LNCaP clone FGC (cell line): ENCODE results near the gene DRAM1.

Source experiments
- DNase-seq: peaks from one replicate; pipeline ENCODE4 v3.0.0-alpha.2; 2011; ENCODE audit warnings: low read depth
- H3K4me3 ChIP-seq: 2 replicates; pipeline ENCODE4 v1.5.1; 2011; ENCODE audit warnings: mild to moderate bottlenecking, low read depth, low read length, control low read depth
- TF ChIP-seq, protein P1 (sequence below): IDR thresholded peaks from 2 replicates; pipeline ENCODE4 v1.5.1; 2012; ENCODE audit warnings: mild to moderate bottlenecking; ENCODE audit not compliant: control insufficient read depth, insufficient read depth; ENCODE audit errors: extremely low read depth

The DRAM1 gene

DNA sequence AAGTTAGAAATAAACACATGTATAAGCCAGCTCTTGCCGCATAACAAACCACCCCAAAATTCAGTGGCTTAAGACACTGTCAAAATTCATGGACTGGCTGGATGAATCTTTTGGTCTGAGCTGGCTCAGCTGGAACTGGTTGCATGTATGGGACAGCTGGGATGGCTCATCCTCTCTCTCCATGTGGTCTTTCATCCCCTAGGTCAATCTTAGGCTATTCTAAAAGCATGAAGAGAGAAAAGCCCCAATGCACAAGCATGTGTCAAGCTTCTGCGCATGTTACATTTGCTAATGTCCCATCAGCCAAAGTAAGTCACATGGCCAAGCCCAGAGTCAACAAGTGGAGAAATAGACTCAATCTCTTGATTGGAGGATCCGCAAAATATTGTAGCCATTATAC is 71.0 kb downstream of the DRAM1 start:
- no peak overlapping the region for H3K4me3 ChIP-seq
- DNase-seq: no peak
- TF ChIP-seq, protein P1, sequence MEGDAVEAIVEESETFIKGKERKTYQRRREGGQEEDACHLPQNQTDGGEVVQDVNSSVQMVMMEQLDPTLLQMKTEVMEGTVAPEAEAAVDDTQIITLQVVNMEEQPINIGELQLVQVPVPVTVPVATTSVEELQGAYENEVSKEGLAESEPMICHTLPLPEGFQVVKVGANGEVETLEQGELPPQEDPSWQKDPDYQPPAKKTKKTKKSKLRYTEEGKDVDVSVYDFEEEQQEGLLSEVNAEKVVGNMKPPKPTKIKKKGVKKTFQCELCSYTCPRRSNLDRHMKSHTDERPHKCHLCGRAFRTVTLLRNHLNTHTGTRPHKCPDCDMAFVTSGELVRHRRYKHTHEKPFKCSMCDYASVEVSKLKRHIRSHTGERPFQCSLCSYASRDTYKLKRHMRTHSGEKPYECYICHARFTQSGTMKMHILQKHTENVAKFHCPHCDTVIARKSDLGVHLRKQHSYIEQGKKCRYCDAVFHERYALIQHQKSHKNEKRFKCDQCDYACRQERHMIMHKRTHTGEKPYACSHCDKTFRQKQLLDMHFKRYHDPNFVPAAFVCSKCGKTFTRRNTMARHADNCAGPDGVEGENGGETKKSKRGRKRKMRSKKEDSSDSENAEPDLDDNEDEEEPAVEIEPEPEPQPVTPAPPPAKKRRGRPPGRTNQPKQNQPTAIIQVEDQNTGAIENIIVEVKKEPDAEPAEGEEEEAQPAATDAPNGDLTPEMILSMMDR: no peak

DNA sequence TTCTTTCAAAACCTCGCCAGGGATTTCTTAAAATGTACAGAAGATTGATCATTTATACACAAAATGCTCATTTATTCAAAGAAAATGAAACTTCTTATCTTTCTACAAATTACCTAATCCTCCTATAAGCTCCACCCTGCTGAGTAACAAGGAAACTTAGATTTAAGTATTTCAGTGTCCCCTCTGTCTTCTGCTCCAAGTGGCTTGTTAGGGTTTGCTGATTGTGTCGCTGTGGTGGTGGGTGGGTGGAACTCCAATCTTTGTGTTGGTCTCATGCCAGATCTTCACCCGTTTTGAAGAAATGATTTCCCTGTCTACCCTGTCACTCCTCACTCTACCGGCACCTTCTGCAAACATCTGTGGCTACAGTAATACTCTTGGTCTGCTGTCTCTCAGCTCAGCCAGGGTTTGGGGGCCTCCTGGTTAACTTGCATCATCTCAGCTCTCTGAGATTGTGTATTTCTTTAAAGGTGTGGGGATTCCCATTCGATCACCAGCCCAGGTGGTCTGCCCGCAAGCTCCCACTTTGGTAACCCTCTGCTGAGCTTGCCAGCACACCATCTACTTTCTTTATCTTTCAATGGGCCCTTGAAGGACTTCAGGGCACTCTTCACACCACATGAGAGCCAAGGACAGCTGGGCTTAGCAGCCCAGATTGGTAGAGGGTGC is 73.8 kb downstream of the DRAM1 start:
- no peak for DNase-seq
- H3K4me3 ChIP-seq: no peak overlapping the region
- TF ChIP-seq, protein P1: no peak

DNA sequence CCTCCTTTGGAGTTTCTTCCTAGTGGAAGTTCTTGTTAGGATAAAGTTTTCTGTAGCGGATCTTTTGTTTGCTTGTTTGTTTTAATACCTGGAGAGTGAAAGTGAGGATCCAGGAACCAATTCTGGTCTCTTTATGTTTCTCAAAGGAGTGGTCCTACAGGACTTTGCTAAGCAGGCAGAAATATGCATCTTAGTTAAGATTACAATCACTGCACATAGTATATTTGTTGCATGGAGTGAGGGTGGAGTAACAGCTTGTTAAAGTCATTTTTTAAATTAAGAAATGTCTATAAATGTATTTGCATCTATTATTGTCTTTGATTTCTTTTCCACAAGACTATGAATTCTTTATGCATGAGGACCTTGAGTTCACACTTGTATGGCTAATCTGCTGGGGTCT is 76.7 kb downstream of the DRAM1 start:
- no peak for DNase-seq
- TF ChIP-seq, protein P1: no peak

DNA sequence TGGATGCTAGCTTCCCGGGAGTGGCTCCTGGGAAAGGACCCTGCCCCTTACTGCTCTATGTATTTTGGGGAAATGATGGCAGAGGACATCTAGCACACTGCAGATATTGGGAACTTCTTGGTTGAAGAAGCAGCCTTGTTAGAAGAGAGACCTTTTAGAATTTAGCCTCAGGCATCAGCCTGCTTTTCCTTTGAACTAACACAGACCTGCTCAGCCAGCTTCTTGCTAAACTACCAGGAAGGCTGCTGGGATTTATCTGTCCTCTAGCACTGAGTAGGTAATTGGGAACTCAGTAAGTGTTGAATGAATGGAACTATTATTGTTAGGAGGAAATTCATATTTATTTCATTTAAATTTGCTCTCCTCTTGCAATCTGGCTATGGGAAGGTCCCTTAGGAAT is 77.3 kb downstream of the DRAM1 start:
- DNase-seq: no peak
- H3K4me3 ChIP-seq: no peak overlapping the region
- TF ChIP-seq, protein P1: no peak

More for the DNA sequence above, 76.7 kb downstream of the DRAM1 start:
- no peak overlapping the region for H3K4me3 ChIP-seq

DNA sequence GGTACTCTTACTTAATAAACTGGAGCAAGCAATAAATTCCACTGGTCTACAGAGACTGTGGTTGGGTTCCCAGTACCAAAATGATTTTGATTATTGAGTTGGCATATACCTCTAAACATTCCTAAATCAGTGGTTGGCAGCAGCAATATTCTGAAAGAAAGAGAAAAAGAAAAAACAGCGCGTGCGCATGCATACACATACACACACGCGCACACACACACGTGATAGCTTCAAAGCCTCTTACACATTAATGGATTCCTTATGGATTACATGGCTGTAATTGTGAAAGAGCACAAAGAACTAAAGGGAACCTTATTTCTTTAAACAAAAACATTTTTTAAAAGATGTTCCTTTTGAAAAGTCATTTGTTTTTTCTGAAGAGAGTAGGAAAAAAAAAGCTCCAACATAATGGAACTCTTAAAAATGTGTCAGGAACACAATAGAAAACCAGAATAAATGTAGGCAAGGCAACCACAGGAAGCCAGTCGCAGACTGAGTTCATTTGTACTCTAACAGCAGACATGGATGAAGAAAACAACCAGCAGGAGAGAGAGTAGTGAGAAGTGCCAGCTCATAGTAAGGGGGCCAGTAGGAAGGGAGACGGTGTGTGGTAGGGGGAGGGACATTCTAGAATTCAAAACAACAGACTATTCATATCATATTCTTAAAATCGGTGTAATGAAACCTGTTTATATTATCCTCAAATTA is 80.0 kb downstream of the DRAM1 start:
- no peak overlapping the region for H3K4me3 ChIP-seq
- TF ChIP-seq, protein P1: no peak

DNA sequence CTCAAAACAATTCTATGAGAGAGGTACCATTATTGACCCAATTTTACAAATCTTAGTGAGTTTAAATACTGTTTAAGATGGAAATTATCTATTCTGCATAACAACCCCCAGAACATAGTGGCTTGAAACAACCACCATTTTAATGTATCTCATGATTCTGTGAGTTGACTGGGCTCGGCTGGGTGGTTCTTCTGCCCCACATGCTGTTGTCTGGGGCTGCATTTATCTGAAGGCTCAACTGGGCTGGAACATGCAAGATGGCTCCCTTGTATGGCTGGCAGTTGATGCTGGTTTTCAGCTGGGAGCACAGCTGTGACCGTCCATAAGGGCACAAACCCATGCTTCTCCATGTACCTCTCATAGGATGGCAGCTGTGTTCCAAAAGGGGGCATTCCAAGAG is 82.2 kb downstream of the DRAM1 start:
- no peak for DNase-seq
- TF ChIP-seq, protein P1: no peak
- no peak overlapping the region for H3K4me3 ChIP-seq

More for the DNA sequence above, 80.0 kb downstream of the DRAM1 start:
- no peak for DNase-seq
